HG03066 (cell line): ENCODE data around the gene ORAI2.
A peak's percentile ranks its signal among the peaks of the same experiment; 100 is the strongest.

Experiments used
- ATAC-seq: cut with Tn5 transposase; IDR thresholded peaks from one replicate; pipeline ENCODE4 v1.9.1; 2021; ENCODE audit warnings: low read depth; ENCODE audit not compliant: unreplicated experiment

The ORAI2 gene

GRCh38 chr7:102413091-102413490 lies 20.3 kb upstream of the ORAI2 start:
- no peak for ATAC-seq

- ATAC-seq = no peak
These were observed 19.8 kb upstream of the ORAI2 start for GRCh38 chr7:102413611-102414010.

GRCh38 chr7:102415685-102416225 lies 17.6 kb upstream of the ORAI2 start:
- ATAC-seq = peak; percentile 50

GRCh38 chr7:102416406-102416805 lies 17.0 kb upstream of the ORAI2 start:
- no peak for ATAC-seq

GRCh38 chr7:102417105-102417504 lies 16.3 kb upstream of the ORAI2 start:
- ATAC-seq = no peak

- no peak for ATAC-seq
These were observed 14.8 kb upstream of the ORAI2 start for GRCh38 chr7:102418592-102418991.

GRCh38 chr7:102421706-102422240 lies 11.6 kb upstream of the ORAI2 start:
- ATAC-seq = no peak

- no peak for ATAC-seq
These were observed 9.2 kb upstream of the ORAI2 start for GRCh38 chr7:102424129-102424551.

- no peak for ATAC-seq
These were observed 8.6 kb upstream of the ORAI2 start for GRCh38 chr7:102424787-102425218.

- peak; percentile 59 for ATAC-seq
These were observed 7.6 kb upstream of the ORAI2 start for GRCh38 chr7:102425639-102426267.

GRCh38 chr7:102426268-102427018 lies 6.9 kb upstream of the ORAI2 start:
- ATAC-seq = peak; percentile 49

GRCh38 chr7:102427019-102427405 lies 6.4 kb upstream of the ORAI2 start:
- no peak for ATAC-seq

- no peak for ATAC-seq
These were observed 4.1 kb upstream of the ORAI2 start for GRCh38 chr7:102429141-102429899.

GRCh38 chr7:102431617-102432298 lies 1.6 kb upstream of the ORAI2 start:
- ATAC-seq = no peak

GRCh38 chr7:102432442-102433218 lies 745 bp upstream of the ORAI2 start:
- peak; percentile 32 for ATAC-seq

- no peak for ATAC-seq
These were observed 688 bp downstream of the ORAI2 start for GRCh38 chr7:102434039-102434486.

GRCh38 chr7:102436118-102436517 lies 2.7 kb downstream of the ORAI2 start:
- ATAC-seq = no peak

GRCh38 chr7:102439963-102440795 lies 6.8 kb downstream of the ORAI2 start:
- no peak for ATAC-seq
